HL-60 (cell line): ENCODE data around the gene DRAM2.

Experiments
- DNase-seq, 2 experiments: peaks; one replicate each; pipeline ENCODE4 v3.0.0-alpha.2; 2010 to 2020; ENCODE audit warnings: low read depth in 1 of 2, low spot score in 1 of 2
- H3K27ac ChIP-seq: fragments of 250-450 bp; sonication (Bioruptor Pico); replicated peaks from 2 replicates; pipeline ENCODE4 v1.5.1; 2020; ENCODE audit warnings: mild to moderate bottlenecking, moderate library complexity
- H3K27me3 ChIP-seq: fragments of 250-450 bp; sonication (Bioruptor Pico); 2 replicates; pipeline ENCODE4 v1.5.1; 2021; ENCODE audit warnings: mild to moderate bottlenecking, moderate library complexity; ENCODE audit not compliant: insufficient read depth, poor library complexity, severe bottlenecking
- H3K4me3 ChIP-seq: replicated peaks from 2 replicates; pipeline ENCODE4 v1.5.1; 2011; ENCODE audit warnings: mild to moderate bottlenecking, control low read depth, low read length; ENCODE audit not compliant: insufficient read depth
- CTCF ChIP-seq: IDR thresholded peaks from one replicate; pipeline ENCODE4 v1.5.1; 2011; ENCODE audit warnings: low read length, control low read depth, inconsistent platforms; ENCODE audit not compliant: insufficient read depth
- GABPA ChIP-seq: IDR thresholded peaks from 2 replicates; pipeline ENCODE4 v1.6.1; 2012; ENCODE audit warnings: low read depth
- POLR2AphosphoS5 ChIP-seq: IDR thresholded peaks from 2 replicates; pipeline ENCODE4 v1.6.1; 2012; ENCODE audit warnings: low read depth
- SPI1 ChIP-seq: IDR thresholded peaks from 2 replicates; pipeline ENCODE4 v1.6.1; 2012; ENCODE audit warnings: low read depth, mild to moderate bottlenecking, borderline replicate concordance
- TF ChIP-seq, protein P1 (sequence below): IDR thresholded peaks from 2 replicates; pipeline ENCODE4 v1.6.1; 2012; ENCODE audit warnings: low read depth; ENCODE audit not compliant: insufficient replicate concordance

The DRAM2 gene

GRCh38 chr1:111182052-111182451 is 42.2 kb upstream of the DRAM2 start:
- no peak for DNase-seq
- no peaks in the 10 kb centered on the region for H3K27me3 ChIP-seq
- no peak overlapping the region for H3K4me3 ChIP-seq
- H3K27ac ChIP-seq: no peak overlapping the region
- TF ChIP-seq POLR2AphosphoS5 (no peak), CTCF (no peak), SPI1 (no peak), GABPA (no peak)
- TF ChIP-seq, protein P1, sequence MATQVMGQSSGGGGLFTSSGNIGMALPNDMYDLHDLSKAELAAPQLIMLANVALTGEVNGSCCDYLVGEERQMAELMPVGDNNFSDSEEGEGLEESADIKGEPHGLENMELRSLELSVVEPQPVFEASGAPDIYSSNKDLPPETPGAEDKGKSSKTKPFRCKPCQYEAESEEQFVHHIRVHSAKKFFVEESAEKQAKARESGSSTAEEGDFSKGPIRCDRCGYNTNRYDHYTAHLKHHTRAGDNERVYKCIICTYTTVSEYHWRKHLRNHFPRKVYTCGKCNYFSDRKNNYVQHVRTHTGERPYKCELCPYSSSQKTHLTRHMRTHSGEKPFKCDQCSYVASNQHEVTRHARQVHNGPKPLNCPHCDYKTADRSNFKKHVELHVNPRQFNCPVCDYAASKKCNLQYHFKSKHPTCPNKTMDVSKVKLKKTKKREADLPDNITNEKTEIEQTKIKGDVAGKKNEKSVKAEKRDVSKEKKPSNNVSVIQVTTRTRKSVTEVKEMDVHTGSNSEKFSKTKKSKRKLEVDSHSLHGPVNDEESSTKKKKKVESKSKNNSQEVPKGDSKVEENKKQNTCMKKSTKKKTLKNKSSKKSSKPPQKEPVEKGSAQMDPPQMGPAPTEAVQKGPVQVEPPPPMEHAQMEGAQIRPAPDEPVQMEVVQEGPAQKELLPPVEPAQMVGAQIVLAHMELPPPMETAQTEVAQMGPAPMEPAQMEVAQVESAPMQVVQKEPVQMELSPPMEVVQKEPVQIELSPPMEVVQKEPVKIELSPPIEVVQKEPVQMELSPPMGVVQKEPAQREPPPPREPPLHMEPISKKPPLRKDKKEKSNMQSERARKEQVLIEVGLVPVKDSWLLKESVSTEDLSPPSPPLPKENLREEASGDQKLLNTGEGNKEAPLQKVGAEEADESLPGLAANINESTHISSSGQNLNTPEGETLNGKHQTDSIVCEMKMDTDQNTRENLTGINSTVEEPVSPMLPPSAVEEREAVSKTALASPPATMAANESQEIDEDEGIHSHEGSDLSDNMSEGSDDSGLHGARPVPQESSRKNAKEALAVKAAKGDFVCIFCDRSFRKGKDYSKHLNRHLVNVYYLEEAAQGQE: no peak

DNA sequence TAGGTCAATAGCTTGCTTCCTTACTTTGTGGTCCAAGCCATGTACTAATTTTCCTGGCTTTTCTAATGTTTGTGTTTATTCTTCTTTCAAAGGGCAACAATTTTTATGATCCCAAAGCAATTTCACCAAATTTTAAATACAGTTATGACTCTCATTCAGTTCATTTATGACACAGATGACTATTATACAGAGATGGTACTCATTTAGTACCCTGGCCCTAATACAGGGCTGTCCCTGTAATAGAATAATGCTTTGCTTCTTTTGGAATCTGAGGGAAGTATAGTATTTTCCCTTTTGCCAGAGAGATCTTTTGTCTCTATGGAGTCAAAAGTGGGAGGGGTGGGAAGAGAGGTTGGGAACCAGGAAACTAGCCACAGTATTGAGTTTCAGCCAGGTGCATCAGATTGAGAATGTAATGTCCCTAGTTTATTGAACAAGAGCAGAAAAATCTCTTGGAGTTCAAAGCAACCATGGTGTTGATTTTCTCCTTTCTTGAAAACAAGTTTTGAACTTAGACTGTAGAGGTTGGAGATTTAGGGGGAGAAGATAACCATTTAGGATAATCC is 40.2 kb upstream of the DRAM2 start:
- TF ChIP-seq CTCF (no peak), POLR2AphosphoS5 (no peak), GABPA (no peak), SPI1 (no peak)
- TF ChIP-seq, protein P1: no peak
- DNase-seq: no peak
- Histone ChIP-seq H3K27ac (no peak overlapping the region), H3K4me3 (no peak overlapping the region), H3K27me3 (no peaks in the 10 kb centered on the region)

DNA sequence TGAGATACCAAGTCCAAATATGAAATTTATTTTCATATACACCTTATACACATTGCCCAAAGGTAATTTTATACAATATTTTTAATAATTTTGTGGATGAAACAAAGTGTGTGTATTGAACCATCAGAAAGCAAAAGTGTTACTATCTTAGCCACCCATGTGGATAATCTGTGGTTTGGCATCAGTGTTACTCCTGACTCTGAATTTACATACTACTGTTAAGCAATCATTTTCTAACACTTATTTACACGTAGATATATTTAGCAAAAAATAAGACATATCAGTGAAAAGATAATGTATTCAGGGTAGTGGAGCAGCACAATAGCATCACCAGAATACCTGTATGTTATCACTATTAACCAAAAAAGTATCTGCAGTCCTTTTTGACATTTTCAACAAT is 36.8 kb upstream of the DRAM2 start:
- TF ChIP-seq SPI1: no peak
- TF ChIP-seq CTCF: no peak
- TF ChIP-seq GABPA: no peak
- TF ChIP-seq POLR2AphosphoS5: no peak
- TF ChIP-seq, protein P1: no peak
- H3K27me3 ChIP-seq: no peaks in the 10 kb centered on the region
- H3K27ac ChIP-seq: no peak overlapping the region
- H3K4me3 ChIP-seq: no peak overlapping the region
- DNase-seq: no peak
